Activated CD8-positive, alpha-beta memory T cell treated with anti-CD3 and anti-CD28 coated beads, Interleukin-2, amount 50 U/mL, for 48 hours (primary cell): ENCODE data around the gene ITGB8.
"Not testable (repeated sequence)": the region's sequence is repeated elsewhere in the genome, so short reads cannot be mapped to it uniquely, and the experiment has no call there.

Experiments used
- DNase-seq: peaks from one replicate; pipeline ENCODE4 v3.0.0-alpha.2; 2020

The ITGB8 gene

DNA sequence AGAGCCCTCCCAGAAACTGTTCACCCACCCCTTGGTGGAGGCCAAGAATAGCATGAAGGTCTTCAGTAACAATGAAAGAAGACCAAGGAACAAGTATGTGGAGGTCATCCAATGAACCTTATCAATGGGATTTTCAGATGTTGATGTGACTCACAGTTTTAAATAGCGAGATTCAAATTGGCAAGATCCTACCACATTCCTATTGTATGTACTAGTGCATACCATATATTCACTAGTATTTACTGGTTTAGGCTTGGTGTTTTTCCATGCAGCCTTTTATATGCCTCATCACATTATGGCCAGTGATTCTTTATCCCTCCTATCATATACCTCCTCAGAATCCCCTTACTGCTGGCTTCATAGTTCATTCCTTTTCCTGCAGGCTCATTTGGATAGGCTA is 54.4 kb downstream of the ITGB8 start:
- DNase-seq, result no peak

DNA sequence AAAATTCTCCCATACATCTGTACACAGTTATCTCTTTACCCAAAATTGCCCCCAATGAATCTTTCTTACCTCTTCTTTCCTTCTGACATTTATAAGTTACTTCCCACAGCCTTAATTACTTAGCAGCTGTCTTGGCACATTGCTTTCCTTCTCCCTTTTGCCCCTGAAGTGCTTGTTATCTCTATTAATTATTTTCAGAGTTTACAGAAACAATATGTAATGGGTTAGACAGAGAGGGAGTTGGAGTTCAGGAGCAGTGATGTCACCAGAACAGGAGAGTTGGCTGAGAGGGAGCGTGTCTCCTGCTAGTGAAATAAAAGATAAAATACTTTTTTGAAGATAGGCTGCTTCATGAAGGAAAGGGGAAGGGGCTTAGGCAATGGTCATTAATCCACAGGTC is 57.4 kb downstream of the ITGB8 start:
- no peak for DNase-seq

DNA sequence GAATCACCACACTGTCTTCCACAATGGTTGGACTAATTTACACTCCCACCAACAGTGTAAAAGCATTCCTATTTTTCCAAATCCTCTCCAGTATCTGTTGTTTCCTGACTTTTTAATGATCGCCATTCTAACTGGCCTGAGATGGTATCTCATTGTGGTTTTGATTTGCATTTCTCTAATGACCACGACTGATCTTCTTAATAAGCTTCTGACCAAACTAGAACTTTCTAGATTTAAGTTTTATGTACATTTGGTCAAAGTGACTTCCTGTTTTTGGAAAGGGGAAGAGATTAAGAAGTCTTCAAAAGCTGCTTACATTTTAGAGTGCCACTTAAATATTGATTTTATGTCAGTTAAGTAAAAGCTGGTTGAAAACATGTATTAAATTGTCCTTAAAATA is 58.5 kb downstream of the ITGB8 start:
- DNase-seq, result not testable (repeated sequence)

DNA sequence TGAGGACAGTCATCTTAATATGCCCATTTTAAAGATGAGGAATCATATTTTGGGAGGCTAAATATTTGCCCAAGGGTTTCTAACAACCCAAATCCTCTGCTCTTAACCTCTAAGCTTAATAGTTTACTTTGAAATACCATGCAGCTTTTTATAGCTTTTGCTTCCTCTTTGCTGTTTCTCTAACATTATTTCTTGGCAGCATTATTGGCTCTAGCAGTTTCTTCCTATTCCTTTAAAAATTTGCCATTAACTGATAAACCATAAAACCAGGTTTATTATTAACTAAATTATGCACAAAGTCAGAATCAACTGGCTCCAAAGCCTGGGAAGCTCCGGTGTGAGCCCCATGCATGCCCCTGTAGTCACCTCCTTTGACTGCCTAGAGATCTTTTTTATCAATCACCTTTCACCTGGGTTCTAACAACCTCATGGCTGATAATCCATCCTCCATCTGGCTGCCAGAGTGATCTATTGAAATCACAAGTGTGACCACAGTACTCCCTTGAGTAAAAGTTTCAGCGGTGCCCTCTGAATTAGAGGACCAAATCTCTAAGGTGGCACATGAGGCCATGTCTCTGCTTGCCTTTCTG is 62.4 kb downstream of the ITGB8 start:
- DNase-seq, result no peak

- DNase-seq, result no peak
Observed at GRCh38 chr7:20393616-20394015, 62.9 kb downstream of the ITGB8 start.

DNA sequence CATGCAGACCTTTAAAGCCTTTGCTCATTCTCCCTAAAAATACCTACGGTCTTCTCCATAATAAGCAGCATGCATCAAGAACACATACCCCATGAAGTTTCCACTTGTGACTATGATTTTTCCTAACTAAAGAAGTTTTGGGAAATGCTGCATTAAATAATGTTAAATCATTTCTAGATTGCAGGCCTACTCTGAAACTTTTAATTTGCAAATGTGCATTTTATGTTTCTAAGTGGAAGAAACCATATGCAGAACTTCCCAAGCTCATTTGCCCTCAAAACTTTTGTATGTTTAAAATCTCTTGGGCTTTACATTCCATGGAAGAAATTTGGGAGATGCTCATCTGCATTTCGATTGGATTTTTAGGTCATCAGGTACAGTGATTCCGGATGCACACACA is 63.6 kb downstream of the ITGB8 start:
- no peak for DNase-seq

DNA sequence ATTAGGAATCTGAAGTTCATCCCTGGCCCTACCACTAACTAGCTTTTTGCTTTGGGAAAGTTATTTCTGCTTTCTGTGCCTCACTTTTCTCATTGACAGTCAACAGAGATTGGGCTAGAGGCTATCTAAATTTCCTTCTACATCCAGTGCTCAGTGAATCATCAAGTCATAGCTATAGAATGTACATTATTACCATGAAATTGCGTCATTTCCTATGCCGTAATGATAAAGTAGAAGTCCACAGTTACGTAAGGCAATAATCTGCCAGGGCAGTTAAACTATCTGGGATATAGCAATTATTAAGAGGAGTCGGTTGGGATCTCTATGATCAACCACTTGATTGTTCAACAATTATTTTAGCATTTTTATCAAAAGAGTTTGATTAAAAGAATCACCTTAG is 64.4 kb downstream of the ITGB8 start:
- DNase-seq, result no peak

GRCh38 chr7:20395511-20395910 is 64.8 kb downstream of the ITGB8 start:
- DNase-seq, result no peak

GRCh38 chr7:20399521-20399920 is 68.8 kb downstream of the ITGB8 start:
- no peak for DNase-seq

DNA sequence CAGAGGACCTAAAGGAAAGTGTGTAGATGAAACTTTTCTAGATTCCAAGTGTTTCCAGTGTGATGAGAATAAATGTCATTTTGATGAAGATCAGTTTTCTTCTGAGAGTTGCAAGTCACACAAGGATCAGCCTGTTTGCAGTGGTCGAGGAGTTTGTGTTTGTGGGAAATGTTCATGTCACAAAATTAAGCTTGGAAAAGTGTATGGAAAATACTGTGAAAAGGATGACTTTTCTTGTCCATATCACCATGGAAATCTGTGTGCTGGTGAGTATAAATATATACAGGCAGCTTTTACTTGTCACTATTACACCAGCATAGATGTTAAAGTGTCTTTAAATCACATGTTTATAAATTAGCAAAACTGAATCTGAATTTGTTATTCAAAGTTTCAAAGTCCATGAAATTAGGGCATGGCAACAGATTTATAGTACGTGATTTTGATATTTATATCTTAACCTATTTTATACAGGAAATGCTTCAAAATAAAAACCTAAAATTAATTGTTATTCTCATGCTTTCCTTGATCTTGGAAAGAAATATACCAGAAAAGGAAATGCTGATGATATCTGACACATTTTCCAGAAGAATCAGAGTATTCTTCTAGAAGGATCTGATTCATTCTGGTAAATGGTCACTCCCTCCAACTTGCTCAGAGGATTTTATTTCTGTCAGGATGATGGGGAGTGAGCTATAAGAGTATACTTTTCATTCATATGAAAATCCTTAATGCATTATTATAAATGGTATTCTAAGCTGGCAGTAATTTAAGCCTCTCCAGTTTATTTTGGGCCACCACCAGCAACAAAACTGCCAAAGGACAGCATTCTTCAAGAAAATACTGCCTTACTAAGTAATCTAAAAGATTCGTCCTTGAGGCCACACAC is 71.4 kb downstream of the ITGB8 start:
- DNase-seq, result no peak

- no peak for DNase-seq
Observed at GRCh38 chr7:20402747-20403230, 72.1 kb downstream of the ITGB8 start.

DNA sequence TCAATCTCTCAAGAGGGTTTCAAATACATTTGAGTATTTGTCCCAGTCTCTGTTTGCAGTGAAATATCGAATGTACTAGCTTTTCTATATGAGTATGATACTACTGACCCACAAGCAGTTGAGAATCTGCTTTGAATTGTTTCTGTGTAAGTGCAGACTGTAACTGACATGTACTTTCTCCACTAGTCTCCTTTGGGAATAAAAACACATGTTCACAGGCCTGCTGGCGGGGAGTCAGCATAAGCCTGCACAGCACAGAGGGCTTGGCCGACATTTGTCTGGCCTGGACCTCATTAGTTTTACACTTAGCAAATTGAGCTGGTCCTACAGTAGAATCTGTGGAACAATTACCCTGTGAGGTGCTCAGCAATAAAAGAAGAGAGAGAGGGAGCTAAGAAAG is 72.6 kb downstream of the ITGB8 start:
- no peak for DNase-seq

- no peak for DNase-seq
Observed at GRCh38 chr7:20404320-20404719, 73.6 kb downstream of the ITGB8 start.

GRCh38 chr7:20407585-20408466 is 77.1 kb downstream of the ITGB8 start:
- no peak for DNase-seq

DNA sequence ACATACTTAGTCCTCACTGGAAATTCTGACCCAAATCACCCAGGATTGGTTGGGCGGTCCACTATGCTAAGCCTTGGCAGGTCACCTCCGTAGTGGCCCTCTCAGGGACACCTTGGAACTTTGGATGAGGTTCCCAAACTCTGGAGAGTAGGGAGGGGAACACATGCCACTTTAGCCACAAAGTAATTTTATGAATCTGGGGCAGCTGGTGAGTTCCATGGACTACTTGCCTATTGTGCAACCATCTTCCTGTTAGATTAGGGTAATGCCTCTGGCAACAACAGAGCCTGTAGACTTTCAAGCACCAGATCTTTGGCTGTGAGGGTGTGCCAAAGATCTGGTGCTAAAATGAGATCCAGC is 77.7 kb downstream of the ITGB8 start:
- DNase-seq, result no peak

DNA sequence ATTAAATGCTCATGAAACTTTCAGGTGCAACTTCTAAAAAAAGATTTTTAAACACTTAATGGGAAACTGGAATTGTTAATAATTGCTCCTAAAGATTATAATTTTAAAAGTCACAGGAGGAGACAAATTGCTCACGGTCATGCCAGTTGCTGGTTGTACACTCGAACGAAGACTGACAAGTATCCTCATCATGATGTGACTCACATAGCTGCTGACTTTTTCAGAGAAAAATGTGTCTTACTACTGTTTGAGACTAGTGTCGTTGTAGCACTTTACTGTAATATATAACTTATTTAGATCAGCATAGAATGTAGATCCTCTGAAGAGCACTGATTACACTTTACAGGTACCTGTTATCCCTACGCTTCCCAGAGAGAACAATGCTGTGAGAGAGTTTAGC is 79.3 kb downstream of the ITGB8 start:
- DNase-seq, result no peak

- DNase-seq, result no peak
Observed at GRCh38 chr7:20411372-20411771, 80.7 kb downstream of the ITGB8 start.

GRCh38 chr7:20412032-20412431 is 81.3 kb downstream of the ITGB8 start:
- DNase-seq, result no peak

DNA sequence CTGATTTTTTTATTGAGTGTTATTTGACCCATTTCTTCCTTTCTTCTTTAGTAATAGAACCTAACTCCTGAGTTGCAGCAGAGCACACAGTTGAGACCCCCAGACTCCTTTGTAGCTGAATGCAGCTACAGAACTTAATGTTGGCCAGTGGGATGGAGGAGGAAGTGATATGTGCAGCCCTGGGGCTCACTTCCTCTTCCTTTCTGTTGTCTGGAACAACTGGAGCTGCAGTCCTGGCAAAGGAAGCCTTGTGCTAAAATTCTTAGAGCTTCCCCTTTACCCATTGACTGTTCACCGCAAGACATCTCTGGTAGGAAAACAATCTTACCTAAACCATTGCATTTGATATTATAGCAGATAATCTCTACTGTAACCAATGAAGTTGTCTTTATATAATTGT is 86.6 kb downstream of the ITGB8 start:
- DNase-seq, result no peak

DNA sequence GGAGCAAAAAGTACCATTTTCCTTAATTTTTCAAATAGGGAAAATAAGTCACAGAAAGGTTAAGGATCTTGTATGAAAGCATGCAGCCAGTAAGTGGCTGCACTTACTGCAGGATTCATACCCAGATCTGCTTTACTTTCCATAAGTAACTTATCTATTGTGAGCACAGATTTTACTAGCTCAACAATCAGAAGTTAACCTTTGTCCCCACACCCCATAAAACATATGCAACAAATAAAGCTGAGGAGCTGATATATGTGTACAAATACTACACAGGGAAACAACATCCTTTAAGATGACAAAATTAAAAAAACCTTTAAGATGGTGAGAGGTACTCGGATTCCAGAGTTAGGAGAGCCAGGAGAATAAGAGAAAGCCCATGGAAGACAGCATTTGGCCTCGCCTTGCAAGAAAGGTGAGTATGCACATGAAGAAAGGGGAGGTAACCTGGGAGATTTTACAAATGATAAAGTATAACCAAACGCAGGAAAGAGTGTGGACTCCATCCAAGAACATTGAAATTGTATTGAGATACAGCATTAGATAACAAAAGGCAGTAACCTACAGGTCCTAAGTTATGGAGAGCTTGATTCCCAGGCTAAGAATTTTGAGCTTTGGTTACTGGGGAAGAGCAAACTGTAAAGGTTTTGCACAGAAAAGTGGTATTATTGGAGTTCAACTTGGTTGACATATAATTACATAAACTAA is 87.1 kb downstream of the ITGB8 start:
- no peak for DNase-seq

GRCh38 chr7:20424500-20424899 is 93.8 kb downstream of the ITGB8 start:
- no peak for DNase-seq

DNA sequence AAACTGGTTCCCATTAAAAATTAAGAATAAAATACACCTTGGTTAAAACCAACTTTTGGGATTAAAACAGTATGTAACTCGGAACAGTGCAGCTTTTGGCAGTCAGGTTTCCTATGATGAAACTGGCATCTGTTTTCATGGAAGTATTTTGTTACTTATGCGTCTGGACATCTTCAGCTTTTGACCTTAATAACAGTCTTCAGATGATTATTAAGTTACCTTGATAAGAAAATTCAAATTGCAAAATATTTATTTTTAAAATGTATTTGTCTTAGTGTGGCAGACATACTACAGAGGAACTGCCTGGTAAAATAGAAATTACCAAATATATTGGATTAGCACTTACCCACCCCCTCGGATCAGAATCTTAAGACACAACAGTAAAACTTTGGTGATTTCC is 100.0 kb downstream of the ITGB8 start:
- DNase-seq, result no peak

DNA sequence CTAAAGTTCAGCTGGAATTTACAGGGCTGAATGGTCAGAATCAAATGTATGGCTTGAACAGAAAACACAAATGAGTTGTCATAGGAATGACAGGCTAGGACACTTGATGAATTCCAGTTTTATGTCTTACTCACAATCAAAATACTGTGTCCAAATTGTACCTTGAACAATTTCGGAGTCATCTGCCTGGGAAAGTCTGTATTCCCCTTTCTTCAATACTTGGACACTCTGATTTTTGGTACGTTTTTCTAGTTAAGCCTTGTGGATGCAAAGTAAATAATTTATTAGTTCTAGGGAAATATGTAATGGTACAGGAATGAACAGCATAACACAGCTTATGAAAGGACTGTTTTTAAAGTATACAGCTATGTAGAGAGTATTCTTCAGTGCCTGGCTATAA is 100.4 kb downstream of the ITGB8 start:
- no peak for DNase-seq
